ENCODE results near the gene FGD2.

DNA sequence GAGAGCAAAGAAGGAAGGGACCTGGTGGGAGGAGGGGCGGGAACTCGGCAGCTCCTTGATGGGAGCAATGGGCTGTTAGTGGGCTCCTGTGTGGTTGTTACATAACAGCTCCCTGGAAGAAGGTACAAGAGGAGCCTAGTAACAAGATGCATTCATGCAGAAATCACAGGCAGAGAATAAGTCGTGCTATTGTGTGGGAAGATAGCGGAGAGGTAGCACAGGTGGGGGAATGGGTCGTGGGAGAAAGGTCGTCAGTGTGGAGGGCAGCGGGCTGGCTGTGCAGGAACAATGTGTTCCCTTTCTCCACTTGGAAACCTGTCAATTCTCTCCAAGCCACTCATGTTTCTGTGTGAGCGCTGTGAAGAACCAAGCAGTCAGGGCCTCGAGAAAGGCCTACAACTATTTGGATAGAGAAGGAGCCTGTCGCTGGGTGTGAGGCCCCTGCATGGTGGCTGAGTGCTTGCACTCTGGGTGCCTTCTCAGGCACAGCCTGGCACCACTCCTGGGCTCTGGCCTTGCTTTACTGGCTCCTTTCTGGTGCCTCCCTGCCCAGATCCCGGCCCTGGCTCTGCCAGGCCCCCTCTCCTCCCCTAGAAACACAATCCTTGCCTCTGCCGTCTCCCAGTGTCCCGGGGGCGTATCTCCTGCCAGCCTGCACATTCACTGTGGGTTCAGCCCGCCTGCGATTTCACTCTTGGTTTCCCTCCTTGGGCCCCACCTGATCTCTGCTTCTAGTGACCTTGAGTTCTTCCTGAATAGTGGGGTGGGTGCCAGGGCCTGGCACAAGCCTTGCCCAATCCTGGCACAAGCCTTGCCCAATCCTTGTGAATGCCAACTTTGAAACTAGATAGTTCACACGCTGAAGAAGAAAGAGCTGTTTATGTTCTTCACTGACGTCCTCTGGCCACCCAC, 7.4 kb upstream of the FGD2 start:
- TF ChIP-seq GATA2 (IDR thresholded peaks at IDR 0.05; ENCODE audit: low read depth, low read length) (no peak), GATA3 (IDR thresholded peaks at IDR 0.05; ENCODE audit: low read depth, low read length) (no peak)
